Mucosa of gallbladder (tissue), 1 donor: ENCODE measurements around the gene OR10D3. TPM values are rescaled to one million over a fixed set of nuclear protein-coding genes. Genes with fewer than 3 reads are reported as not detected.
"Not testable (repeated sequence)": the region's sequence is repeated elsewhere in the genome, so short reads cannot be mapped to it uniquely, and the experiment has no call there.

Source experiments
- DNase-seq: peaks from one replicate; pipeline ENCODE4 v3.0.0-alpha.2; 2020; ENCODE audit warnings: low spot score
- total RNA-seq: library from RNA; stranded (reverse); gene quantifications from one replicate; pipeline ENCODE4 v1.2.1, GENCODE V29; 2021
- donor health status: DM: no; HTN: no; CAD: no.

OR10D3 gene
- total RNA-seq, 1 donor from 2014 or later = not detected

GRCh38 chr11:124194293-124195188 lies 11.4 kb downstream of the OR10D3 start:
- no peak for DNase-seq

GRCh38 chr11:124195189-124195734 lies 12.1 kb downstream of the OR10D3 start:
- DNase-seq = peak; percentile 46

- no peak for DNase-seq
Measured at GRCh38 chr11:124197999-124198398, 14.9 kb downstream of the OR10D3 start.

GRCh38 chr11:124198897-124199296 lies 15.8 kb downstream of the OR10D3 start:
- no peak for DNase-seq

- DNase-seq = no peak
Measured at GRCh38 chr11:124199702-124200101, 16.6 kb downstream of the OR10D3 start.

- no peak for DNase-seq
Measured at GRCh38 chr11:124200671-124201070, 17.5 kb downstream of the OR10D3 start.

- no peak for DNase-seq
Measured at GRCh38 chr11:124202951-124203350, 19.8 kb downstream of the OR10D3 start.

- DNase-seq = no peak
Measured at GRCh38 chr11:124204008-124204407, 20.9 kb downstream of the OR10D3 start.

GRCh38 chr11:124207102-124207792 lies 24.1 kb downstream of the OR10D3 start:
- no peak for DNase-seq

GRCh38 chr11:124209824-124210357 lies 26.7 kb downstream of the OR10D3 start:
- no peak for DNase-seq

- no peak for DNase-seq
Measured at GRCh38 chr11:124210421-124210820, 27.3 kb downstream of the OR10D3 start.

GRCh38 chr11:124211321-124211720 lies 28.2 kb downstream of the OR10D3 start:
- no peak for DNase-seq

GRCh38 chr11:124214027-124214426 lies 30.9 kb downstream of the OR10D3 start:
- DNase-seq = no peak

GRCh38 chr11:124219126-124219525 lies 36.0 kb downstream of the OR10D3 start:
- no peak for DNase-seq

- DNase-seq = no peak
Measured at GRCh38 chr11:124222407-124222806, 39.3 kb downstream of the OR10D3 start.

- DNase-seq = not testable (repeated sequence)
Measured at GRCh38 chr11:124224618-124225423, 41.7 kb downstream of the OR10D3 start.

- DNase-seq = no peak
Measured at GRCh38 chr11:124225471-124225870, 42.3 kb downstream of the OR10D3 start.

GRCh38 chr11:124233376-124233775 lies 50.2 kb downstream of the OR10D3 start:
- DNase-seq = no peak
